Activated naive CD8-positive, alpha-beta T cell treated with anti-CD3 and anti-CD28 coated beads, Interleukin-2, amount 50 U/mL, for 24 hours (primary cell): ENCODE measurements around the gene HOXA9.

Source experiments
- ATAC-seq: fragments of 150-1000 bp; cut with Tn5 transposase; one replicate; pipeline ENCODE4 v1.10.0; 2021
- DNase-seq: peaks from one replicate; pipeline ENCODE4 v3.0.0; 2021
- H3K27ac Mint-ChIP-seq: one replicate; pipeline ENCODE4 v1.8.0; 2021; ENCODE audit warnings: mild to moderate bottlenecking, mixed read lengths
- H3K27me3 Mint-ChIP-seq: one replicate; pipeline ENCODE4 v1.8.0; 2021; ENCODE audit warnings: mixed read lengths
- H3K36me3 Mint-ChIP-seq: one replicate; pipeline ENCODE4 v1.8.0; 2021; ENCODE audit warnings: low read depth, mixed read lengths
- H3K4me1 Mint-ChIP-seq: one replicate; pipeline ENCODE4 v1.8.0; 2021; ENCODE audit warnings: mixed read lengths
- H3K4me3 Mint-ChIP-seq: one replicate; pipeline ENCODE4 v1.8.0; 2021; ENCODE audit warnings: mild to moderate bottlenecking, moderate library complexity, mixed read lengths
- H3K9me3 Mint-ChIP-seq: one replicate; pipeline ENCODE4 v1.8.0; 2021; ENCODE audit warnings: mixed read lengths

HOXA9 gene

GRCh38 chr7:27132978-27133377 is 32.4 kb downstream of the HOXA9 start:
- Mint-ChIP-seq H3K4me3 (no peak overlapping the region), H3K4me1 (peaks cover 32% of the 10 kb centered on the region), H3K27ac (no peak overlapping the region), H3K9me3 (no peaks in the 10 kb centered on the region), H3K27me3 (peaks cover 58% of the 10 kb centered on the region), H3K36me3 (no peaks in the 10 kb centered on the region)
- DNase-seq, result no peak
- ATAC-seq, result no peak

GRCh38 chr7:27132214-27132613 is 33.1 kb downstream of the HOXA9 start:
- Mint-ChIP-seq H3K27me3 (peaks cover 55% of the 10 kb centered on the region), H3K4me3 (no peak overlapping the region)
- ATAC-seq, result no peak

GRCh38 chr7:27131390-27131819 is 33.9 kb downstream of the HOXA9 start:
- peaks cover 29% of the 10 kb centered on the region for H3K4me1 Mint-ChIP-seq
- no peaks in the 10 kb centered on the region for H3K9me3 Mint-ChIP-seq
- peaks cover 55% of the 10 kb centered on the region for H3K27me3 Mint-ChIP-seq
- no peak overlapping the region for H3K27ac Mint-ChIP-seq
- H3K36me3 Mint-ChIP-seq, result no peaks in the 10 kb centered on the region
- H3K4me3 Mint-ChIP-seq, result peak overlapping the region; percentile 55
- DNase-seq, result no peak
- no peak for ATAC-seq

More at GRCh38 chr7:27132214-27132613, 33.1 kb downstream of the HOXA9 start:
- Mint-ChIP-seq H3K36me3 (no peaks in the 10 kb centered on the region), H3K9me3 (no peaks in the 10 kb centered on the region), H3K27ac (no peak overlapping the region), H3K4me1 (peaks cover 31% of the 10 kb centered on the region)
- no peak for DNase-seq

- H3K4me1 Mint-ChIP-seq, result peaks cover 24% of the 10 kb centered on the region
- H3K9me3 Mint-ChIP-seq, result no peaks in the 10 kb centered on the region
- peaks cover 49% of the 10 kb centered on the region for H3K27me3 Mint-ChIP-seq
Measured at GRCh38 chr7:27130540-27131389, 34.6 kb downstream of the HOXA9 start, which contains the start of gene HOXA4. Gene HOXA4 (minus strand): TSS chr7:27130757. CDS start chr7:27130733, 24 bp downstream.

GRCh38 chr7:27129729-27130539 is 35.4 kb downstream of the HOXA9 start:
- no peak overlapping the region for H3K4me3 Mint-ChIP-seq
- peaks cover 46% of the 10 kb centered on the region for H3K27me3 Mint-ChIP-seq
- no peak for ATAC-seq
- no peaks in the 10 kb centered on the region for H3K9me3 Mint-ChIP-seq
- no peak overlapping the region for H3K27ac Mint-ChIP-seq
- no peak for DNase-seq
- peaks cover 19% of the 10 kb centered on the region for H3K4me1 Mint-ChIP-seq
- no peaks in the 10 kb centered on the region for H3K36me3 Mint-ChIP-seq

More at GRCh38 chr7:27130540-27131389, 34.6 kb downstream of the HOXA9 start, which contains the start of gene HOXA4:
- H3K4me3 Mint-ChIP-seq, result peak within 1 kb of the TSS; percentile 55
- H3K27ac Mint-ChIP-seq, result no peak within 1 kb of the TSS
- ATAC-seq, result peak; percentile 88
- no peaks in the 10 kb centered on the region for H3K36me3 Mint-ChIP-seq
- DNase-seq, result peak; percentile 77

- no peaks in the 10 kb centered on the region for H3K9me3 Mint-ChIP-seq
- H3K4me3 Mint-ChIP-seq, result no peak overlapping the region
- H3K36me3 Mint-ChIP-seq, result no peaks in the 10 kb centered on the region
- peaks cover 49% of the 10 kb centered on the region for H3K27me3 Mint-ChIP-seq
- DNase-seq (no peak), ATAC-seq (no peak)
- H3K27ac Mint-ChIP-seq, result no peak overlapping the region
- peaks cover 10% of the 10 kb centered on the region for H3K4me1 Mint-ChIP-seq
Measured at GRCh38 chr7:27128776-27129728, 36.3 kb downstream of the HOXA9 start.

GRCh38 chr7:27128034-27128433 is 37.3 kb downstream of the HOXA9 start:
- DNase-seq (no peak), ATAC-seq (no peak)
- H3K27me3 Mint-ChIP-seq, result peaks cover 40% of the 10 kb centered on the region
- no peaks in the 10 kb centered on the region for H3K9me3 Mint-ChIP-seq
- no peaks in the 10 kb centered on the region for H3K36me3 Mint-ChIP-seq
- H3K27ac Mint-ChIP-seq, result no peak overlapping the region
- H3K4me3 Mint-ChIP-seq, result no peak overlapping the region
- H3K4me1 Mint-ChIP-seq, result peaks cover 4% of the 10 kb centered on the region

- no peaks in the 10 kb centered on the region for H3K9me3 Mint-ChIP-seq
- H3K4me1 Mint-ChIP-seq, result peaks cover 4% of the 10 kb centered on the region
- no peak overlapping the region for H3K4me3 Mint-ChIP-seq
- DNase-seq (no peak), ATAC-seq (no peak)
- H3K36me3 Mint-ChIP-seq, result no peaks in the 10 kb centered on the region
- no peak overlapping the region for H3K27ac Mint-ChIP-seq
- H3K27me3 Mint-ChIP-seq, result peaks cover 31% of the 10 kb centered on the region
Measured at GRCh38 chr7:27126596-27127327, 38.6 kb downstream of the HOXA9 start.

GRCh38 chr7:27125986-27126394 is 39.3 kb downstream of the HOXA9 start:
- peaks cover 26% of the 10 kb centered on the region for H3K27me3 Mint-ChIP-seq

GRCh38 chr7:27124902-27125689 is 40.2 kb downstream of the HOXA9 start:
- H3K4me3 Mint-ChIP-seq, result no peak overlapping the region
- DNase-seq, result no peak
- no peaks in the 10 kb centered on the region for H3K4me1 Mint-ChIP-seq
- no peak for ATAC-seq
- H3K9me3 Mint-ChIP-seq, result no peaks in the 10 kb centered on the region
- peaks cover 26% of the 10 kb centered on the region for H3K27me3 Mint-ChIP-seq
- H3K27ac Mint-ChIP-seq, result no peak overlapping the region
- no peaks in the 10 kb centered on the region for H3K36me3 Mint-ChIP-seq

More at GRCh38 chr7:27125986-27126394, 39.3 kb downstream of the HOXA9 start:
- no peak overlapping the region for H3K4me3 Mint-ChIP-seq
- H3K4me1 Mint-ChIP-seq, result no peaks in the 10 kb centered on the region
- H3K36me3 Mint-ChIP-seq, result no peaks in the 10 kb centered on the region
- H3K27ac Mint-ChIP-seq, result no peak overlapping the region
- H3K9me3 Mint-ChIP-seq, result no peaks in the 10 kb centered on the region
- ATAC-seq (no peak), DNase-seq (no peak)

GRCh38 chr7:27124096-27124901 is 41.0 kb downstream of the HOXA9 start:
- H3K9me3 Mint-ChIP-seq, result no peaks in the 10 kb centered on the region
- no peak for DNase-seq
- H3K27me3 Mint-ChIP-seq, result peaks cover 22% of the 10 kb centered on the region
- no peaks in the 10 kb centered on the region for H3K36me3 Mint-ChIP-seq
- no peaks in the 10 kb centered on the region for H3K4me1 Mint-ChIP-seq
- no peak overlapping the region for H3K4me3 Mint-ChIP-seq
- no peak for ATAC-seq
- H3K27ac Mint-ChIP-seq, result no peak overlapping the region

GRCh38 chr7:27123477-27124053 is 41.8 kb downstream of the HOXA9 start:
- Mint-ChIP-seq H3K27ac (no peak overlapping the region), H3K4me3 (no peak overlapping the region), H3K9me3 (no peaks in the 10 kb centered on the region), H3K36me3 (no peaks in the 10 kb centered on the region), H3K27me3 (peaks cover 18% of the 10 kb centered on the region), H3K4me1 (no peaks in the 10 kb centered on the region)
- ATAC-seq (no peak), DNase-seq (no peak)
